ENCODE measurements around the gene LRPAP1. TPM values are rescaled to one million over a fixed set of nuclear protein-coding genes. Genes with fewer than 3 reads are reported as not detected.

LRPAP1 gene
- total RNA-seq, 1 donor from 2014 or later = 62.9 TPM

GRCh38 chr4:3533423-3533820 is 1.2 kb upstream of the LRPAP1 start:
- H3K9me3 Mint-ChIP-seq = no peaks in the 10 kb centered on the region
- no peaks in the 10 kb centered on the region for H3K27me3 Mint-ChIP-seq
- H3K36me3 Mint-ChIP-seq (ENCODE audit: low read depth) = peaks cover 15% of the 10 kb centered on the region
- ATAC-seq (ENCODE audit: low read depth) (no peak), DNase-seq (no peak)
- H3K4me1 Mint-ChIP-seq = peaks cover 36% of the 10 kb centered on the region
- peak overlapping the region; percentile 99 for H3K4me3 Mint-ChIP-seq
- TF ChIP-seq, protein P1, sequence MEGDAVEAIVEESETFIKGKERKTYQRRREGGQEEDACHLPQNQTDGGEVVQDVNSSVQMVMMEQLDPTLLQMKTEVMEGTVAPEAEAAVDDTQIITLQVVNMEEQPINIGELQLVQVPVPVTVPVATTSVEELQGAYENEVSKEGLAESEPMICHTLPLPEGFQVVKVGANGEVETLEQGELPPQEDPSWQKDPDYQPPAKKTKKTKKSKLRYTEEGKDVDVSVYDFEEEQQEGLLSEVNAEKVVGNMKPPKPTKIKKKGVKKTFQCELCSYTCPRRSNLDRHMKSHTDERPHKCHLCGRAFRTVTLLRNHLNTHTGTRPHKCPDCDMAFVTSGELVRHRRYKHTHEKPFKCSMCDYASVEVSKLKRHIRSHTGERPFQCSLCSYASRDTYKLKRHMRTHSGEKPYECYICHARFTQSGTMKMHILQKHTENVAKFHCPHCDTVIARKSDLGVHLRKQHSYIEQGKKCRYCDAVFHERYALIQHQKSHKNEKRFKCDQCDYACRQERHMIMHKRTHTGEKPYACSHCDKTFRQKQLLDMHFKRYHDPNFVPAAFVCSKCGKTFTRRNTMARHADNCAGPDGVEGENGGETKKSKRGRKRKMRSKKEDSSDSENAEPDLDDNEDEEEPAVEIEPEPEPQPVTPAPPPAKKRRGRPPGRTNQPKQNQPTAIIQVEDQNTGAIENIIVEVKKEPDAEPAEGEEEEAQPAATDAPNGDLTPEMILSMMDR (IDR thresholded peaks at IDR 0.05) = no peak
- ChIA-PET CTCF (no interaction called here), POLR2A (no interaction called here)
- no peak overlapping the region for H3K27ac Mint-ChIP-seq
- intact Hi-C loops (cut with micrococcal nuclease) = loop anchor here (2.0 to 5.0 kb wide), 3 partner anchors 145 to 714 kb away; partner anchors contain the start of gene TMEM128

GRCh38 chr4:3532751-3533422 is 665 bp upstream of the LRPAP1 start:
- DNase-seq = no peak
- no peaks in the 10 kb centered on the region for H3K27me3 Mint-ChIP-seq
- intact Hi-C loops (cut with micrococcal nuclease) = loop anchor here (1.0 to 5.0 kb wide), 4 partner anchors 48 to 714 kb away; partner anchors contain the start of gene TMEM128
- H3K36me3 Mint-ChIP-seq (ENCODE audit: low read depth) = peaks cover 19% of the 10 kb centered on the region
- CTCF ChIA-PET = no interaction called here
- TF ChIP-seq, protein P1 (IDR thresholded peaks at IDR 0.05) = no peak
- peak overlapping the region; percentile 99 for H3K4me3 Mint-ChIP-seq
- peaks cover 39% of the 10 kb centered on the region for H3K4me1 Mint-ChIP-seq
- peak overlapping the region; percentile 94 for H3K27ac Mint-ChIP-seq
- POLR2A ChIA-PET = no interaction called here
- H3K9me3 Mint-ChIP-seq = no peaks in the 10 kb centered on the region
- no peak for ATAC-seq (ENCODE audit: low read depth)

- H3K27ac Mint-ChIP-seq = peak overlapping the region; percentile 43
These were observed 824 bp downstream of the LRPAP1 start for GRCh38 chr4:3531318-3531878.

DNA sequence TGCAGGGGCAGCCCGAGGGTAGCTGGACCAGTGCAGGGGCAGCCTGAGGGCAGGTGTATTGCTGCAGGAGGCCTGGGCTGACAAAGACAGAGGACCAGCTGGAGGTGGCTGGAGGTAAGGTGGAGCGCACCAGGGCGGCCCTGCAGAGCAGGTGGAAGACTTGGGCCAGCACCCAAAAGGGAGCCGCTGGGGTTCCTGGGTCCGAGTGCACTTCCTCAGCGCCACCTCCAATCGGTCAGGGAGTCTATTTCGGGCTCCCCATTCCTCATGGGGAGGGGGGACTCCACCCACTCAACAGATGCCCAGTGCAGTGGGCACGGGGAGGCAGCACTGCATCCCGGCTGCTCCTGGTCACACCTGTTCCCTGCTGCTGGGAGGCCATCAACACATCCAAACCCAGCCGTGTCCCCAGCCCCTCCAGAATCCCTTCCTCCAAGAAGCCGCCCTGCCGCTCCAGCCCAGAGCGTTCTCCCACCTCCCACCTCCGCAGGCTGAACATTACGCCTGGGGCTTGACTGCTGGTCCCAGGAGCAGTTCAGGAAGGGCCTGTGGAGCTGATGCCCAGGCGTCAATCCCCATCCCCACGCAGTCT is 1.5 kb downstream of the LRPAP1 start:
- Mint-ChIP-seq H3K4me3 (peak overlapping the region; percentile 99), H3K4me1 (peaks cover 46% of the 10 kb centered on the region), H3K36me3 (ENCODE audit: low read depth) (peaks cover 23% of the 10 kb centered on the region), H3K27me3 (no peaks in the 10 kb centered on the region), H3K9me3 (no peaks in the 10 kb centered on the region), H3K27ac (no peak overlapping the region)
- ChIA-PET CTCF (no interaction called here), POLR2A (no interaction called here)
- TF ChIP-seq, protein P1 (IDR thresholded peaks at IDR 0.05) = no peak
- intact Hi-C loops (cut with micrococcal nuclease) = loop anchor here (5.0 kb wide), 1 partner anchor 717 kb away; the partner anchor contains the start of gene TMEM128
- DNase-seq = no peak
- ATAC-seq (ENCODE audit: low read depth) = no peak

More at GRCh38 chr4:3531318-3531878, 824 bp downstream of the LRPAP1 start:
- ATAC-seq (ENCODE audit: low read depth) (no peak), DNase-seq (no peak)
- ChIA-PET CTCF (no interaction called here), POLR2A (no interaction called here)
- TF ChIP-seq, protein P1 (IDR thresholded peaks at IDR 0.05) = no peak
- H3K36me3 Mint-ChIP-seq (ENCODE audit: low read depth) = peaks cover 22% of the 10 kb centered on the region
- peak overlapping the region; percentile 99 for H3K4me3 Mint-ChIP-seq
- no peaks in the 10 kb centered on the region for H3K9me3 Mint-ChIP-seq
- intact Hi-C loops (cut with micrococcal nuclease) = loop anchor here (5.0 kb wide), 1 partner anchor 716 kb away; the partner anchor contains the start of gene TMEM128
- H3K27me3 Mint-ChIP-seq = no peaks in the 10 kb centered on the region
- peaks cover 46% of the 10 kb centered on the region for H3K4me1 Mint-ChIP-seq

DNA sequence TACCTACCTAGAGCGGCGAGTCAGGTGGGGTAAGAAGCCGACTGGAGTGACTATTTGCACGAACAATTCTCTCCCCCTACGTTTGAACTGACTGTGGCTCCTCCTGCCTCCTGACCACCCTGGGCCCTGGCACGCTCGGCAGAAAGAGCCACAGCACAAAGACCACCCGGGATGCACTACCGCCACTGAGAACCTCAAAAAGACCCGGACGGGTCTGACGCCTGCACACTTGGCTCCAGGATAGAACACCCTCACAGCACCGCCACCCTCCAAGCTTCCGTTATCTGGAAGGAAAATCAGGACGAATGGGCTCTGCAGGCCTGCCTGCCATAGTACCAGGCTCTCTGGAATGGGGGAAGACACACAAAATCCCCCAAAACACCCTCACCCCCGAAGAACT is 2.2 kb downstream of the LRPAP1 start:
- intact Hi-C loops (cut with micrococcal nuclease) = loop anchor here (5.0 kb wide), 1 partner anchor 717 kb away; the partner anchor contains the start of gene TMEM128
- H3K27ac Mint-ChIP-seq = no peak overlapping the region
- POLR2A ChIA-PET = no interaction called here
- CTCF ChIA-PET = no interaction called here
- no peaks in the 10 kb centered on the region for H3K9me3 Mint-ChIP-seq
- ATAC-seq (ENCODE audit: low read depth) = no peak
- H3K4me1 Mint-ChIP-seq = peaks cover 46% of the 10 kb centered on the region
- TF ChIP-seq, protein P1 (IDR thresholded peaks at IDR 0.05) = no peak
- peaks cover 30% of the 10 kb centered on the region for H3K36me3 Mint-ChIP-seq (ENCODE audit: low read depth)
- no peak for DNase-seq
- H3K27me3 Mint-ChIP-seq = no peaks in the 10 kb centered on the region
- peak overlapping the region; percentile 33 for H3K4me3 Mint-ChIP-seq
